Cardiac fibroblast (primary cell): ENCODE data around the gene PCMT1.
A peak's percentile ranks its signal among the peaks of the same experiment; 100 is the strongest.

Experiments used
- DNase-seq, 2 donors: peaks; one replicate each; pipeline versions ENCODE4 v3.0.0 to v3.0.0-alpha.2; 2010; ENCODE audit warnings: low read depth in 2 of 2
- H3K4me3 ChIP-seq, 2 donors: replicated peaks in 1 of 2; 1 replicate in 1 of 2; 2 replicates in 1 of 2; pipeline ENCODE4 v1.5.1; 2011; ENCODE audit warnings: low read depth in 2 of 2, low read length in 2 of 2, mild to moderate bottlenecking in 2 of 2, moderate library complexity in 1 of 2
- TF ChIP-seq, protein P1 (sequence below): IDR thresholded peaks from one replicate; pipeline ENCODE4 v1.5.1; 2011; ENCODE audit warnings: low read depth, mild to moderate bottlenecking, low read length, inconsistent platforms

Gene PCMT1

DNA sequence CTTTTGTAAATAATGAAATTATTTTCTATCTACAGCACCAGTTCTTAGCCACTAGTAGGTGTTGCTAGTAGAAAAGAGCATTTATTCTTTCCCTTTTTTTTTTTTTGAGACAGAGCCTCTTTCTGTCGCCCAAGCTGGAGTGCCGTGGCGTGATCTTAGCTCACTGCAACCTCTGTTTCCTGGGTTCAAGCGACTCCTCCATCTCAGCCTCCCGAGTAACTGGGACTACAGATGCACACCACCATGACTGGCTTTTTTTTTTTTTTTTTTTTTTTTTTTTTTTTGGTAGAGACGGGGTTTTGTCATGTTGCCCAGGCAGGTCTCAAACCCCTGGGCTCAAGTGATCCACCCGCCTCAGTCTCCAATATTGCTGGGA is 6.7 kb downstream of the PCMT1 start:
- TF ChIP-seq, protein P1, sequence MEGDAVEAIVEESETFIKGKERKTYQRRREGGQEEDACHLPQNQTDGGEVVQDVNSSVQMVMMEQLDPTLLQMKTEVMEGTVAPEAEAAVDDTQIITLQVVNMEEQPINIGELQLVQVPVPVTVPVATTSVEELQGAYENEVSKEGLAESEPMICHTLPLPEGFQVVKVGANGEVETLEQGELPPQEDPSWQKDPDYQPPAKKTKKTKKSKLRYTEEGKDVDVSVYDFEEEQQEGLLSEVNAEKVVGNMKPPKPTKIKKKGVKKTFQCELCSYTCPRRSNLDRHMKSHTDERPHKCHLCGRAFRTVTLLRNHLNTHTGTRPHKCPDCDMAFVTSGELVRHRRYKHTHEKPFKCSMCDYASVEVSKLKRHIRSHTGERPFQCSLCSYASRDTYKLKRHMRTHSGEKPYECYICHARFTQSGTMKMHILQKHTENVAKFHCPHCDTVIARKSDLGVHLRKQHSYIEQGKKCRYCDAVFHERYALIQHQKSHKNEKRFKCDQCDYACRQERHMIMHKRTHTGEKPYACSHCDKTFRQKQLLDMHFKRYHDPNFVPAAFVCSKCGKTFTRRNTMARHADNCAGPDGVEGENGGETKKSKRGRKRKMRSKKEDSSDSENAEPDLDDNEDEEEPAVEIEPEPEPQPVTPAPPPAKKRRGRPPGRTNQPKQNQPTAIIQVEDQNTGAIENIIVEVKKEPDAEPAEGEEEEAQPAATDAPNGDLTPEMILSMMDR = no peak
- no peak overlapping the region for H3K4me3 ChIP-seq
- DNase-seq = no peak

DNA sequence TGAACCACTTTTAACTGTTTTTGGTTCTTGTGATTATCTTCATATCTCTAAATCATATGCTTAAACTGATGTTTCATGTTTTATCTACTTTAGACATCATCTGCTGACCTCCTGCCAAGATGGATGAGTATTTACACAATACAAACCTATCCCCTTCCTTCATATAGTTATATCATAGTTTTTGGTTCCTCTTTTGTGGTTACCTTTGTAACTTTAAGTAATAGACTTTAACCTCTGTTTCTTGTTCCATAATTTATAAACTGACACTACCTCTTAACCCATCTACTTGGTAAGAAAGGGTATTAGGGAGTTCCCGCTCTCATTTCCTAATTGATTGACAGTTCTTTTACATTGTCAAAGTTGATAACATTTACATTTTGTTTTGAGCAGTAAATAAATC is 11.9 kb downstream of the PCMT1 start:
- no peak for DNase-seq
- TF ChIP-seq, protein P1 = no peak
- no peak overlapping the region for H3K4me3 ChIP-seq

DNA sequence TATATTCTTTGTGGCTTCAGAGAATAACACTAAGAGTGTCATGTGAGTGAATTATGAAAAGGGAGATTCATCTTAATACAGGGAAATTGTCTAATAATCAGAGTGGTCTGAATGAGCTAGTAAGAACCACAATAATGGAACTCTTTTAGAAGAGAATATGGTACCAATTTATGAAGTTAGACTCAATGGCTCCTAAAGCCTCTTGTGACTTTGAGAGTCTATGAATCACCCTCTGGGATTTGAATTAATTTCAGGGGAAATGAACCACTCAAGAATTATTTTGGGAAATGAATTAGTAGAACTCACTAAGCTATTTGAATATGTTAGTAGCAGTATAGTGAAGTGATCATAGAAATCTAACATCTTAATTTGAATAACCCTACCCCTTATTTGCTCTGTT is 14.3 kb downstream of the PCMT1 start:
- H3K4me3 ChIP-seq = no peak overlapping the region
- DNase-seq = peak in 1 of 2 donors; percentile 63
- TF ChIP-seq, protein P1 = no peak

DNA sequence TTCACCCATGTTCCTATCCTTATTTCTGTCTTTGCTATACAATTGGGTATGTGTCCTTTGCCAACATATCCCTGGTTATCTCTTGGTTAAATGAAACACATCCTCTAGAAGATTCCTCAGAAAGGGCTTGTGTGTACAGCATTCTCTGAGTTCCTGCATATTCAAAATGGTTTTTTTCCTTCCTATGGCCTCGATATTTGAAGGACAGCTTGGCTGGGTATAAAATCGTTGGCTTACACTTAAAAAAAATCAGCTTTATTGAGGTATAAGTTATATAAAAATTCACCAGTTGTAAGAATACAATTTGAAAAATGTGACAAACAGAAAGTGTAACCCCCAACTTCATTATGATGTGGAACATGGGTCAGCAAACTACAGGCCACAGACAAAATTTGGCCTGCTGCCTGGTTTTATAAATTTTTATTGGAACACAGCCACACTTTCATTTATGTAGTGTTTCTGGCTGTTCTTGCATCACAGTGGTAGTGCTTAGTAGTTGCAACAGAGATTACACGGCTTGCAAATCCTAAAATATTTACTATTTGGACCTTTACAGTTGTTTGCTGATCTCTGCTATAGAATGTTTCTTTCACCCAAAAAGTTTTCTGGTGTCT is 16.7 kb downstream of the PCMT1 start:
- TF ChIP-seq, protein P1 = no peak
- DNase-seq = peak; percentile 95 to 97
- no peak overlapping the region for H3K4me3 ChIP-seq

DNA sequence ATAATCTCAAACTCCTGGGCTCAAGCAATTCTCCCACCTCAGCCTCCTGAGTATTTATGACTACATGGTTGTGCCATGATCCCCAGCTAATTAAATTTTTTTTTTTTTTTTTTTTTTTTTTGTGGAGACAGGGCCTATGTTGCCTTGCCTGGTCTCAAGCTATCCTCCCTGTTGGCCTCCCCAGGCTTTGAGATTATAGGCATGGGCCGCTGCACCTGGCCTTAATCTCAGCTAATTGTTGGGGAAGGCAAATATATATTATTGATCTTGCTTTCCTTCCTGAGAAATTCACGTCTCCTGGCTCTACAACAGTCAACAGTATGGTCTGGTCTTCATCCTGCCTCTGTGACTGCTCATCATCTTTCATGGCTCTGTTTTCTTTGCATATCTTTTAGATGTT is 20.1 kb downstream of the PCMT1 start:
- no peak for DNase-seq
- TF ChIP-seq, protein P1 = no peak
- no peak overlapping the region for H3K4me3 ChIP-seq

DNA sequence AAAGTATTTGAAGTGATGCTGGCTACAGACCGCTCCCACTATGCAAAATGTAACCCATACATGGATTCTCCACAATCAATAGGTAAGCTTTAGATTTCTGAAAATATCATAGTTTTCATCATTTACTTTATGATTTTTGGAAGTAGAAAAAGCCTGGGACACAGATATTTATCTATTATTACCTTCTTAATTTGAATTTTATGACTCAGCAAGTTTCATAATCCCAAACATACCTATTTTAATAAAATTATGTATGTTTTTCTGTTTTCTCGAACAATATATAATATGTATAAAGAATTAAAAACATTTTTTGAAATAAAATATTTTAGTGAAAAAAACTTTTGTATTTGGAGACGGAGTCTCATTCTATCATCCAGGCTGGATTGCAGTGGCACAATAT is 21.6 kb downstream of the PCMT1 start:
- no peak overlapping the region for H3K4me3 ChIP-seq

More for the DNA sequence above, 21.6 kb downstream of the PCMT1 start:
- DNase-seq = no peak
- TF ChIP-seq, protein P1 = no peak
